ENCODE data around the gene FAM241B.

FAM241B gene

DNA sequence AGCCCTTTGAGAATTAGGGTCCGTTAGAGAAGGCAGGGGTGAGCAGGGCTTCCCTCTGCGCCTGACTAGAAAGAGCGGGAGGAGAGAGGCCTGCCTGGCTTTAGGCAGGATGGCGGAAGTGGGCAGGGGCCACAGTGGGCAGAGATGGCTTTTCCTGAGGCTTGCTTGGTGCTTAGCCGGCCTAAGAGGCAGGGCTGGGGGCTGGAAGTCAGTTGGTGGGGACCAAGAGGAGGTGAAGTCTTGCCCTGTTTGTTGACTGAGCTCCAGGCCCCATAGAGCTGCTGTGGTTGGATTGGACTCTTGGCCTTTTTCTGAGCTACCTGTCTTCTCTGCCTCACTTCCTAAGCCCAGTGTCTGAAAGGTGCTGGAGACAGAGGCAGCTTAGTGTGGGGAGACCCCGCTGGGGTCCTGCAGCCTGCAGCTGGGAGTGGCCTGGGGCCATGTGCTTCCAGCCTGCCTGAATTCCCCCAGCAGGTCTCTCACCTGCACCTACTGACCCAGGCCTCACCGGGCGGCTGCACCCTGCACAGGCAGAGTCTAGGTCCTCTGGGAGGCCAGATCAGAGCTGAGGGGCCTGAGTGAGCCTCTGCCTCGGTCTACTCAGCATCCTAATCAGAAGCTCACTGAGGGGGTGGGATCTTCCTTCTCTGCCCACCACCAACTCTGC, 4.8 kb downstream of the FAM241B start:
- no peak for DNase-seq

DNA sequence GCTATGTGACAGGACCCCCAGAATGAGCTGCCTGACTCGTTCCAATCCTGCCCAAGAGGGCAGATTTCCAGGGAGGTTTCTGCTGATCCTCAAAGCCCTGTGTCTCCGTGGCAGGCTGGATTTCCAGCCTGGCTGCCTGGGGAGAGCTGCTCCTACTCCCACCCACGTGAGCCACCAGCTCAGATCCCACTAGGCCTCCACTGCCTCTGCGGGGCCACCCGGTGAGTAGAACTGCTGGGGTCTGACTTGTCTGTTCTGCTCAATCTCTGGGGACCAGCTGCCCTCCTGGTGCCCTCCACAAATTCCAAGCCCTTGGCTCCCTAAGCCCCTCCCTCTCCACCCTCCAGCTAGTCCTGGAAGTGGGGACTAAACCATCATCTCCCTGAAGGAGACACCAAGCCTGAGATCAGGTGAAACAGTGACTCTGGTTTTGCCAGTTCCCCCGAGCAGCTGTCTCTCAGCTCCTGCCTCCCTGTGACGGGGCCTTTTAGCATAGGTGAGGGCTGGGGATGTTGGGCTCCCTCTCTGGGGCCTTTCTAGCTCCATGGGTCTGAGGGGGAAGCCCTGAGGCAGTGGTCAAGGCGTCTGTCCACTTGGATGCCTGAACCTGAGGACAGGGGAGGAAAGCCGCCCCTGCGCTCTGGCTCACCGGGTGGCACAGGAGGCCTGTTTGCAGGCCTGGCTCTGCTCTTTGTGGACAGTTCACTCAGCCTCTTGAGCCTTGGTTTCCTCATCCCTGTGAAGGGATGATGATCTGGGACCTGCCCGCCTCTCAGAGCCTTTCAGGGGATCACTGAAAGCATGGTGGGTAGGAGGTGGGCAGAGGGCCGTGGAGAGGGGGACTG, 5.6 kb downstream of the FAM241B start:
- no peak for DNase-seq

DNA sequence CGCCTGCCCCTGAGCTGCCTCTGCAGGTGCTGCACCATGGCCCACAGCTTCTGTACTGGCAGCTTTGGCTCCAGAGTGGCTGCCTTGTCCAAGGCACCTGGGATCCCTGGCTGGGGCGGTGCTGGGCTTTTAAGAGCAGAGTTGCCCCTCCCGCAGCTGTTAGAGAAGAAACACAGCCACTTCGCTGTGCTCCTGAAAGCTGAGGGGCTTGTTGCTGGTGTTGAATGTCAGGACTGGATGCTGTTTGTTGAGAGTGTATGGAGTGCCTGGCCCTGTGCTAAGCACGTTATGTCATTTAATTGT, 6.2 kb downstream of the FAM241B start:
- DNase-seq = no peak

DNA sequence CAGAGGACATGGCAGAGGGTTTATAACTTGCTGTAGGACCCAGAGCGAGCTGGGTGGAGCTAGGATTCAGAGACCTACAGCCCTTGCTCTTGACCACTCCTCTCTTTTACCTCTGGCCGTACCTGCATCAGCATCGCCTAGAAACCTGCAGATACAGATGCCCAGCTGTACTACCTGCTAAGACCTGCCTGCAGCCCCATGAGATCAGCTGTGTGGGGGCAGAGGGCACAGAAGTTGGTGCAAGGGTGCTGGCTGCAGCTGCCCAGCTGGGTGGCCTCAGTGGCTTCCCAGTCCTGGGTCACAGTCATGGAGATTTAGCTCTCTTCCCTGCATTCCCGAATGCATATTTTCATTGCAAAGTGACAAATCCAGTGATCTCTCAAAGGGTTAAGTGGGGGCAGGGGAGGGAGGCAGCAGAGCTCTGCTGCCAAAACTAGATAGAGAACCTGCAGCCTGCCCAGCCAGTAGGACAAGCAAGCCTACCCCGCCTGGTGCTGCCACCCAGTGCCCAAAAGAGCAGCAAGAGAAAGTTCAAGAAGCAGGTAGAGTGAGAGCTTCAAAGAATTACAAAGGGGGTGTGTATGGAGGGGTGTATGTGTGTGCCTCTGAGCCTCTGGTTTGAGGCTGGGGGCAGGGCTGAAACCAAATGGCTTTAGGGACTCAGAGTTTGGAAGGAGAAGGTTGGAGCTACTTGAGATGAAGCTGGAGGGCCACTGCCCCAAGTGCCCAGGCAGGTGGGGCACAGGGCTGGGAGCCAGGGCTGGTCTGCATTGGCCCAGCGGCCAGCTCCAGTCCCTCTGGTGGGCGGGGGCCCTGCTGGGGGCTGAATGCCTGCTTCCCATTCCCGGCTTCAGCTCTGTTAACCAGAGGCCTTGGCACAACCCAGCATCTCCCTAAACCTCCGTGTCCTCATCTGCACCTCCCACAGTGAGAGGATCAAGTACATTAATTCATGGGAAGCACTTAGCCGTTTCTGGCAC, 6.9 kb downstream of the FAM241B start:
- no peak for DNase-seq

DNA sequence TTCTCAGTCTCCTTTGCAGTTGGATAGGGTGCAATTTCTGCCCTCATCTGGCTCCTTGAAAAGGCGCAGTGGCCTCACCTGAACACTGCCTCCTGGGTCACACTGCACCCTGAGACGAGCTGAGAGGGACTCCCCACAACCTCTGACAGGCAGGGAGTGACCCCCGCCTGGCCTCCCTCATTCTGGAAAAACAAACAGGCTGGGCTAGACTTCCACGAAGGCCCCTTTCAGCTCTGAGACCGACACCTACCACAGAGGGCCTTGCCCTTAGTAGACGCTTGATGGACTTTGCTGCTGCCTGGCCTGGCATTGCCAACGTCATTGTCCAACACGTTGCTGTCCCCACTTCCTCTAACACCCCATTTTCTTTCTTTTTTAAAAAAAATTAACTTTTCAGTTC, 8.6 kb downstream of the FAM241B start:
- no peak for DNase-seq

DNA sequence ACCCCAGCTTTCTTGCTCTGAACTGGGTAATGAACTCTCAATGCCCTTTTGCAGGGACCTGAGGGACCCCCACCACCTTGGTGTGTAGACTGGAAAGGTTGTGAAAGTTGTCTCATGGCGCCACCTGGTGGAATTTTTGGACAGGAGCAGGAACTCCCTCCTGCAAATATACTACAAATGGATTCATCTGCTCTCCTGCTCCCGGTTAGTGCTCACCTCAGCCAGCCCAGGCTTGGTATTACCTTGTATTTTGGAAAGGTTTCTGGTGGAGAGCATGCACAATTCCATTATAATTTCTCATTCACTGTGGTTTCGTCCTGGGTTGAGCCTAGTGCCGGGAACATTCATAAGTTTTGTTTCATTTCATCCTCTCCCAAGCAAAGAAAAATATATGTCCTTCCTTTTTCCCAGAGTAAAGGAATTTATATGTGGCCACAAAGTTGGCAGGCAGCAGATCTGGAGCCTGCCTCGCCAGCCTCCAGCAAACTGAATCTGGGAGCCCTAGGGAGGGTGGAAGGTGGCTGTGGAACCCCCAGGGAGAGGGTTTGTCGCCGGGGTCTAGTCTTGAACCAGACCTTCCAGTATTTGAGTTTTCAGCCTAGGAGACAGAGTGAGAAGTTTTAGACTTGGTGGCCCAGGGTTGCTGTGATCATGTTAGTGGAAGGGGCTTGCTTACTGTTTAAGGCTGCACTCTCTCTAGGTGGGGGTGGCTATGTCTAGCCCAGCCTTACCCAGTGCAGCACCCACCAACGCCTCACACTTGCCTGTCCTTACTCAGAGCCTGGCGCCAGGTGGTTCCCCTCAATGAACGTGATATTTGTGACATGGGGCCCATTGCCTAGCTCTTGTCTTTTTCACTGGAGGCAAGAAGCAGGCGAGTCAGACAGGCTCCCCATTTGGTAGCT, 9.5 kb downstream of the FAM241B start:
- peak; percentile 63 to 73 for DNase-seq

DNA sequence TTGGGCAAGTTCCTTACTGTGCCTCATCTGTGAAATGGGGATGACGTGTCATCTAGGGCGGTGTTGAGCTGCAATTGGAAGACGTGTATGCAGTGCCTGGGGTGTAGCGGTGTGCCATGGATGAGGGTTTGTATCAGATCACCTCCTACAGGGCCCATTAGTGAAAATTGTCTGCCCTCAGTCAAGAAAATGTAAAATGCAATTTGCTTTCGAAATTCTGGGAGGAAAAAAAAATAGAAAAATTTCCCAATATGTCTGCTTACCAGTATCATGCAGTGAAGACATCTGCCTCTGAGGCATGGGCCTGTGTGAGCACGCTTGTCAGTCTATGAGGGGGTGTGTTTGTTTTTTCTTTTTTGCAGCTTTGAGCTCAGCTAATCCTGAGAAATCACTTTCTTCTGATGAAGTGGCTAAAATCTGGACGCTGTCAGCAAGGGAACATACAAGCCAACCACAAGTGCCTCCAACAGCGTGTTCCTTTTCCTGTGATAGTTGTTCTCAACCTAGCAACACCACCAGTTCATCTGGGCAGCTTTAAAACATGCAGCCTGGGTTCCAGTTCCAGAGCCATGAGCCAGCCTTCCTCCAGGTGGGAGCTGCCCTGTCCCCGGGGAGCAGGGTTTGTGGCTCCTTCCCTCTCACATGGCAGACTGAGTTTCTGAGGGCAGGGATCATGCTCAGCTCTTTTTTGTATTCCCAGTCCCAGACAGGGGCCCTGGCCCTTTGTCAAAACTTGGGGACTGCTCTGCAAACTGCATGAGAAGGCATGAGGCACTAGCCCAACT, 10.3 kb downstream of the FAM241B start:
- DNase-seq = no peak

DNA sequence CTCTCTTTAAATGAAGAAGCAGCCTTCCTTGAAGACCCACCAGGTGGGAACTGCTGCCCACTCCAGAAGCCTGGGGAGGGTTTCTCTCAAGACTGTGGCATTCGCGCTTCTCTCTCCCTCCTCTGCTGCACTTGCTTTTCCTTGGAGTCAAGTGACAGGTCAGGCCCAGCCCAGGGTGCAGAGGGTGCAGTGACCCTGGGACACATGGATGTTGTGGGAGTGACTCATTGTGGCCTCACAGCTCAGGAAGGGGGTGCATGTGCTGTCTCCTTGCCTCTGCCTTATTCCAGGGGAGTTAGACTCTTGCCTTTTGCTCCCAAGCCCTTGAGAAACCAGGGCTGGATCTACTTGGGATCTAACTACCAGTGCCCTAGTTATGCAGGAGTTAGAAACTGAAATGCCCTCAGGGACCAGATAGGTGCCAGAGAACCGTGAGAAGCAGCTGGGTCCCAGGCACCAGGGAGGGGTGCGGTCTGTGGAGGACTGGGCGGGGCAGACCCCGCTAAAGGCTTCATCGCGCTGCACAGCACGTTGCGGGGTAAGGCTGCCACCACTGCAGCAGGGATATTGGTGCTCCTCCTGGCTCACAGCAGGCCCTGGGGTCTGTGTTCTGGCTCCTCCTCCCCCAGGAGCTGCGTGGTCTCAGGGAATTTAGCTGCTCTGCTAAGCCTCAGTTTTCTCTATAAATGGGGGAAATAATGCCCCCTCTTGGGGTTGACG, 11.4 kb downstream of the FAM241B start:
- DNase-seq = no peak

DNA sequence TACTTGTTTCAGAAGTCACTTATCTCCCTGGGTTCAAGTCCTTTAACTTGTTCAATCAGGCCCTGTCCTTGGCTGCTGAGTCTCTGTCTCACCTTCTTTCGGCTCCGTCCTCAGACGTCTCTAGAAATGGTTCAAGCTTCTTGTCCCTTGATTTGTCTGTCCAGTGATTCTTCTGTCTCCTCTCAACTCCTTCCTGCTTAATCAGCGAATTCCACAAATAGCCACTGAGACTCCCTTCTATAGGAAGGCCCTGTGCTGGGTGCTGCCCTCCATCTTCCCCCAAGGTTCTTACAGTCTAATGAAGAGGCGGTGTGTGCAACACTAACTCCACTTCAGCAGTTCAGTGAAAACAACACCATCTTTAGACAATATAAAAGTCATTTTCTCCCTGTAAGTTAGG, 12.7 kb downstream of the FAM241B start:
- no peak for DNase-seq

DNA sequence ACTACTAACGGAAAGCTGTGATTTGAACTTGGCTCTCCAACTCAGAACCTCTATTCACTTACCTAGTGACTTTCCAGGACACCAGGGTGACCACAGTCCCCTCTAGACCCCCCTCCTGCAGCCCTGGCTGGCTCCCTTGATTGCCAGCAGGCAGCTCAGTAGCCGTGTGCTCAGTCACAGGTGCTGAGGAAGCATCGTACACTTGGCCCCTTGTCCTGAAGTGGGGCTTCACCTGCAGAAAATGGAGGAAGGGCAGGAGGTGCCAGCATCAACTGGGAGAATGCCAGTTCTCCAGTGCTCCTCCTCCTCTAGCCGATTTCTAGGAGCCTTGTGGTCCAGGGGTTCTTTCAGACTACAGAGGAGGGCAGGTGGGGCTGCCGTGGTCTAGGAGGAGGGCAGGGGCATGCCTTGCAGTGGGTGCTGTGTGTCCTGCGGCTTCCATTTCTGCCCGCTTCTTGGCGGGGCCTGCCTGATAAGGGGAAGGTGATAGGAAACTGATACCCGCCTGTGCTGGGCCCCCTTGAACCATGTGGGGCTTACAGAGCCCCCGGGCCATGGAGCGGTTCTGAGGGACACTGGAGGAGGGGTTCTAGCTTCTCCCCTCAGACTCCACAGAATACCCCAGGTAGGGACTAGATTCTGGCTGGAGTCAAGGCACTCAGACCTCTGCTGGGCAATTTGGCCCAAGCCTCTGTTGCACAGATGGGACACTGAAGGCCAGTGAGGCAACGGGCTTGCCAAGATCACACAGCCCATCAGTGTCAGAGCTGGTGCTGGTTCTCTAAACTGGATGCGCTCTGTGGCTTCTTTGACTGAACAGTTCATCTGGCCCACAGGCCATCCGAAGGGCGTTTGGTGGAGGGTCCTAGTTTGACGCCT, 14.0 kb downstream of the FAM241B start:
- DNase-seq = no peak

DNA sequence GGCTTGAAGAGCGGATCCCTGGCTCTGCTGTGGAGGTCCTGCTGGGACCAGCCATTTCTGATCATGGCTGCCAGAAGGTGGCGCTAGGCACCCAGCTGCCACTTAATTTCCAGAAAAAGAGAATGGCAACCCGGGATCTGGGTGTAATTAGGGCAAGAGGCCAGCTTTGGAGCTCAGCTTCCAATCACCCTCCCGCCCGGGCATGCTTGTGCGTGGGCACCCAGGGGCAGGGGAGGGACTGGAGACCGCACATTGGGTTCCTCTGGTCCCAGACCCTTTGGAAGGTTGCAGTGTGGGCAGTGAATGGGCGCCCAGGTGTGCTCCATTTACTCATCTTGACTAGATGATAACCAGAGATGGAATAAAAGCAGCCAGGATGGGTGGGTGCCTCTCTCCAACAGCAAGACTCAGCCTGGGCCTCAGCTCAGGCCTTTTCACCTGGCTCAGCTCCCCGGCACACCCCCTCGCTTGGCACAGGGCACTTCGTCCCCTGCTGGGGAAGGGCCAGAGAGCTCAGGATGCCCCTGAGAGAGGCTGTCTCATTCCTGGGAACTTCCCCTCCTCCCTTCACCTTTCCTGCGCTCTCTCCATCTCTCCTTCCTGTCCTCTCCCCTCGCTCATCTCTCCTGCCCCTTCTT, 14.7 kb downstream of the FAM241B start:
- DNase-seq = peak in 1 of 2 donors; percentile 17

DNA sequence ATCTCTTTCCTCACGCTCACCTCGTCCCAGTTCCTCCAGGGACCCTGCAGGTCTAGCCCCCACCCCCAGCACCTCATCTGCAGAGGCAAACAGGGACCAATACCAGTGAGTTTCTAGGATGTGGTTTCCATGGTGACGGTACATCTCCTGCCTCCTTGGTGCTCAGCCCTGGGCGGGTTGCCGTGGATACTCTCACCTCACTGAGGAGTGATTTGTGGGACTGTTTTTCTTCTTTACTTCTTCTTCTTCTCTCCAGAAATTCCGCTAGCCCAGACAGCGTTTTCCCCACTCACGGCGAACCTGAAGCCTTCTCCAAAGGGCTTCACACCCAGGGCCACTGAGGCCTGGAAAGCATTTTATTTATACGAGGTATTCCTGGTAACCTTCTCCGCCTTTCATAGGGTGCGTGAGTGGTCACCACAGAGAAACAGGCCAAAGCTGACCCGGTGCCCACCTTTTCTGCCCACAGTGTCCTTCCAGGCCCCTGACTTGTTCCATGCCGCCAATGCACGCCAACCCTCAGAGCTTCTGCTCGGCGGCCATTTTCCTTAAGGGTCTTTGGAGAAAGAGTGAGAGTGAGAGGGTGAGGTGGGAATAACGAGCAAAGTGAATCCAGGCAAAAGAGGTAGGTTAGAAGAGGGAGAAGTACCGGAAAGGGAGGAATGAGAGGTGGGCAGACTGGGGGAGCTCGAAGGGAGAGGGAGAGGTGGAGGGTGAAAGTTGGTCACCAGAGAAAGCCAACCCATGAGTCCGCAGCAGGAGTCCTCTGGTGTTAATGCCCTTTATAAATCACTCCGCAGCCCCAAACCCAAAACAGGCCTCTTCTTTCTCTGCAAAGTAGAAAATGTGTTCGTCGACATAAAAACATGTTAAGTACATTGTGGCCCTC, 15.5 kb downstream of the FAM241B start:
- DNase-seq = no peak

DNA sequence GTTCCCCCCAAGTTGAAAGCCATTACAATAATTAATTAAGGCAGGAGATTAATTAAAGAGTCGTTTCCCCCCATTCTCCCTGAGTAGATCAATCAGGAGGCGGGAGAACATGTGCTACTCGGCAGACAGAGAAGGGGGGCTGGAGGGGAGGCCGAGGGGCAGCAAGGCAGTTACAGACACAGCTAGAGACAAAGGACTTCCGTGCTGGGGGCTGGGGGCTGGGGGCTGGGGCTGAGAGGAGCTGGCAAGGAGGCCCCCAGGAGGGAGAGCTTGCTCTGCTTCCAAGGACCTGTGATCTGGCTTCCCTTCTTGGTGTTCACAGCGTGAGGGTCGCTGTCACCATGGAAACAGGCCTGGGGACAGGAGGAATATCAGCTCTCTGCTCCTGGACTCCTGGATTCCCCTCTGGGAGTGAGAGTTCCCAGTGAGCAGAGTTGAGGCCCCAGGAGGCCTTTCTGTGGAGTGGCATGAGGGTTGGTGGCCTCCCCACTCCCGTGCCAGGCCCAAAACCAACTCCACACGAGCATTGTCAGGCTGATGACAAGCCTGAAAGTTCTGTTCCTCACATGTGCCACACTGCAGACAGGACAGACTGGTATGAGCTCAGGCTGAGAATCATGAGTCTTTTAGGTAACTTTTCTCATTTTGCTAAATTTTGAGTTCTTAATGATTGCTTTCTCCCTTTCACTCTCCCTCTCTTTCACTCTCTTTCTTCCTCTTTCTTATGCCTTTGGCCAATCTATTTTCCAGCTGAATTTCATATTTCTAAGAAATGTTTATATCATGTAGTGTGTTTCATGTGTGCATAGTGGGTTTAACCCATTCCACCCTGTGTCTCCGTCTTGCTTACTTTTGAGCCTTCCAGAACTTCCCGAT, 16.4 kb downstream of the FAM241B start:
- DNase-seq = no peak

DNA sequence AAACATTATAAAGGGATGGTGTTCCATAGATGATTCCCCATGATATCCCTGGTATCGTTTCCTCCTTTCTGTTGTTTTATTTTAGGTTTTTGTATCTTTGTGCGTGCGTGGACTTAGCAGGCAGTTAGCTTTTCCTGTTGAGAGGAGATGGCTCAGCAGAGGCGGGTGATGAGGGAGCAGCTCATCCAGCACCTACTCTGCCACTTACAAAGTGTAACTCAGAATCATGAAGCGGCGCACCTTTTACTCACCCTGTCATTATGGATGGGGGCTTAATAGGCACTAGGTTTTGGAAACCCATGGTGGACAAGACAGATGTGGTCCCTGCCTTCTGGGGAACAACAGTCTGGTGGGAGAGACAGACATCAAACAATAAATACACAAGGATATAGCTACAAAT, 17.1 kb downstream of the FAM241B start:
- no peak for DNase-seq

DNA sequence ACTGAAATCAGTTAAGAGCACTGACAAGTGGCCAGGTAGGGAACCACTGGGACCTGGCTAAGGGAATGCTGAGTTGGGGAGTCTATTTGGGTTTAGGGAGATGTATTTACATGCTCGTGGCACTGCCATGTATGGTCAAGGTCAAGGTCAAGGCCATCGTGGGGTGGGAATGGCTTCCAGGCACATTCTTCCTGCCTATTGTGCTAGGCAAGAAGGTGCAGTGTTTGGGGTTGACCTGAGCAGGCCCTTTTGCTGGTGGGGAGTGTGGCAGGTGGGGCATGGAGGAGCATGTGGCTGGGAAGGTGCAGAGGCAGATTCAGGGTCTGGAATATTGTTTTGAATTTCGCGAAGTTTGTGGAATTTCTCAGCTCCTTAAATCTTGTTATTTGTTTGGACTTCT, 17.8 kb downstream of the FAM241B start:
- no peak for DNase-seq

DNA sequence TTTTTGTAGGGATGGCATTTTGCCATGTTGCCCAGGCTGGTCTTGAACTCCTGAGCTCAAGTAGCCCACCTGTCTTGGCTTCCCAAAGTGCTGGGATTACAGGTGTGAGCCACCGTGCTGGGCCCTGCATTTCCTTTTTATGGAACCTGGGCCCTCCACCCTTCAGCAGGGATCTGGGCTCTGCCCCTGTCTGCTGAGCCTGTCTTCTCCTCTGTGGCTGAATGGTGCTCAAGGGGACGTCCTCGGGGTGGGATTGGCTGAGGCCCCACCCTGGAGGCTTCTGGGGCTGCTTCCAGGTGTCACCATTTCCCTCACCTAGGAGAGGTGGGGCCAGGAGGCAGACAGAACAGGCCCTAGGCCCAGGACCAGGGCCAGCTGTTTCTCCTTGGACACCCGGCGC, 18.4 kb downstream of the FAM241B start:
- DNase-seq = no peak

Measured in activated CD4-positive, alpha-beta T cell treated with anti-CD3 and anti-CD28 coated beads for 4 hours (primary cell).